Liver (tissue), 9 donors: ENCODE data around the gene GPC2. TPM values are rescaled to one million over a fixed set of nuclear protein-coding genes. Genes with fewer than 3 reads are reported as not detected.

Experiments
- DNase-seq: peaks from one replicate; pipeline ENCODE4 v3.0.0-alpha.2; 2017; ENCODE audit warnings: low spot score
- H3K27ac ChIP-seq, 2 donors: one replicate each; pipeline ENCODE4 v1.7.0; 2013; ENCODE audit warnings: inconsistent platforms in 2 of 2, low read length in 2 of 2, control low read depth in 1 of 2, low read depth in 1 of 2, mild to moderate bottlenecking in 1 of 2
- H3K27me3 ChIP-seq, 4 donors: one replicate each; pipeline versions ENCODE4 v1.6.1 to v1.7.0; 2013; ENCODE audit warnings: low read length in 3 of 4, inconsistent platforms in 1 of 4, mild to moderate bottlenecking in 1 of 4, moderate library complexity in 1 of 4; ENCODE audit not compliant: control insufficient read depth in 4 of 4, insufficient read depth in 4 of 4
- H3K36me3 ChIP-seq, 4 donors: one replicate each; pipeline versions ENCODE4 v1.6.1 to v1.7.0; 2013; ENCODE audit warnings: low read length in 3 of 4, mild to moderate bottlenecking in 3 of 4, low read depth in 1 of 4, moderate library complexity in 1 of 4; ENCODE audit not compliant: control insufficient read depth in 4 of 4, insufficient read depth in 3 of 4
- H3K4me1 ChIP-seq, 4 donors: one replicate each; pipeline versions ENCODE4 v1.6.1 to v1.7.0; 2013; ENCODE audit warnings: low read length in 3 of 4, mild to moderate bottlenecking in 3 of 4, moderate library complexity in 1 of 4; ENCODE audit not compliant: control insufficient read depth in 4 of 4, insufficient read depth in 4 of 4
- H3K4me3 ChIP-seq, 3 donors: one replicate each; pipeline versions ENCODE4 v1.6.1 to v1.7.0; 2013; ENCODE audit warnings: low read length in 3 of 3, control low read depth in 1 of 3, low read depth in 1 of 3, mild to moderate bottlenecking in 1 of 3
- H3K9ac ChIP-seq, 2 donors: one replicate each; pipeline ENCODE4 v1.7.0; 2013; ENCODE audit warnings: low read length in 2 of 2, mild to moderate bottlenecking in 2 of 2, moderate library complexity in 2 of 2, control low read depth in 1 of 2, low read depth in 1 of 2
- H3K9me3 ChIP-seq, 4 donors: one replicate each; pipeline versions ENCODE4 v1.6.1 to v1.7.0; 2013; ENCODE audit warnings: low read length in 3 of 4; ENCODE audit not compliant: control insufficient read depth in 4 of 4
- ATF3 ChIP-seq: IDR thresholded peaks from 2 replicates; pipeline ENCODE4 v1.6.1; 2016; ENCODE audit warnings: antibody characterized with exemption
- CTCF ChIP-seq: fragments of 150-350 bp; IDR thresholded peaks from 2 replicates; pipeline ENCODE4 v1.5.1; 2017; ENCODE audit warnings: improper control_type of control experiment, low read depth, low read length; ENCODE audit not compliant: missing input control
- EGR1 ChIP-seq, 2 donors: IDR thresholded peaks; 2 replicates each; pipeline ENCODE4 v1.6.1; 2016 to 2018; ENCODE audit warnings: antibody characterized with exemption in 2 of 2, low read depth in 2 of 2
- FOXA1 ChIP-seq: IDR thresholded peaks from 2 replicates; pipeline ENCODE4 v1.6.1; 2016; ENCODE audit warnings: antibody characterized with exemption
- FOXA2 ChIP-seq: IDR thresholded peaks from 2 replicates; pipeline ENCODE4 v1.6.1; 2016; ENCODE audit warnings: antibody characterized with exemption
- GABPA ChIP-seq, 2 donors: IDR thresholded peaks in 1 of 2; conservative IDR thresholded peaks in 1 of 2; 2 replicates each; pipeline ENCODE4 v1.6.1; 2016; ENCODE audit warnings: antibody characterized with exemption in 2 of 2, mild to moderate bottlenecking in 1 of 2, moderate library complexity in 1 of 2
- HNF4A ChIP-seq, 2 donors: conservative IDR thresholded peaks; 2 replicates each; pipeline ENCODE4 v1.6.1; 2016; ENCODE audit warnings: antibody characterized with exemption in 2 of 2, mild to moderate bottlenecking in 2 of 2
- HNF4G ChIP-seq: IDR thresholded peaks from 2 replicates; pipeline ENCODE4 v1.6.1; 2016; ENCODE audit warnings: antibody characterized with exemption
- JUND ChIP-seq, 2 donors: IDR thresholded peaks; 2 replicates each; pipeline ENCODE4 v1.6.1; 2016; ENCODE audit warnings: antibody characterized with exemption in 2 of 2
- NR2F2 ChIP-seq: IDR thresholded peaks from 2 replicates; pipeline ENCODE4 v1.6.1; 2016; ENCODE audit warnings: antibody characterized with exemption
- RAD21 ChIP-seq, 2 donors: IDR thresholded peaks; 2 replicates each; pipeline ENCODE4 v1.6.1; 2016; ENCODE audit warnings: antibody characterized with exemption in 2 of 2, mild to moderate bottlenecking in 2 of 2
- RXRA ChIP-seq, 2 donors: IDR thresholded peaks; 2 replicates each; pipeline ENCODE4 v1.6.1; 2017 to 2018; ENCODE audit warnings: antibody characterized with exemption in 2 of 2, mild to moderate bottlenecking in 1 of 2
- SP1 ChIP-seq: IDR thresholded peaks from 2 replicates; pipeline ENCODE4 v1.6.1; 2018; ENCODE audit warnings: antibody characterized with exemption, mild to moderate bottlenecking
- TAF1 ChIP-seq: conservative IDR thresholded peaks from 2 replicates; pipeline ENCODE4 v1.6.1; 2016; ENCODE audit warnings: antibody characterized with exemption, mild to moderate bottlenecking
- YY1 ChIP-seq: IDR thresholded peaks from 2 replicates; pipeline ENCODE4 v1.6.1; 2016; ENCODE audit warnings: antibody characterized with exemption, mild to moderate bottlenecking
- ZBTB33 ChIP-seq: IDR thresholded peaks from 2 replicates; pipeline ENCODE4 v1.6.1; 2016; ENCODE audit warnings: antibody characterized with exemption
- WGBS: extraction: QIAGEN DNeasy Blood & Tissue Kit; methylation state at CpG from one replicate; pipeline ENCODE4 v1.1.7; 2013; 5-methylcytosine and 5-hydroxymethylcytosine counted together
- polyA plus RNA-seq, 2 donors: library from polyadenylated mRNA; stranded (reverse) in 1 of 2; unstranded in 1 of 2; fragments of 200-250 nt in 1 of 2; fragments of >200 nt in 1 of 2; fragmentation: Nextera tagmentation in 1 of 2; extraction: Ambion mirVana in 1 of 2; gene quantifications; one replicate each; pipeline versions ENCODE4 v1.2.1 to v1.2.3, GENCODE V29; 2013 to 2015
- total RNA-seq, 2 donors: library from RNA; depleted of rRNA; stranded (reverse); fragments of >200 nt; gene quantifications; one replicate each; pipeline ENCODE4 v1.2.3, GENCODE V29; 2014
- TF ChIP-seq, protein P1 (sequence below): IDR thresholded peaks from 2 replicates; pipeline ENCODE4 v1.6.1; 2016; ENCODE audit warnings: antibody characterized with exemption
- TF ChIP-seq, protein P2 (sequence below): IDR thresholded peaks from 2 replicates; pipeline ENCODE4 v1.6.1; 2016; ENCODE audit warnings: antibody characterized with exemption, mild to moderate bottlenecking
- donor health status: healthy.
- donor health status: healthy.
- donor health status: healthy.
- donor health status: healthy.
- donor health status: healthy.

The GPC2 gene
- total and polyA plus RNA-seq, 4 donors = 0.14 to 0.79 (median 0.33) TPM; not detected in 1

DNA sequence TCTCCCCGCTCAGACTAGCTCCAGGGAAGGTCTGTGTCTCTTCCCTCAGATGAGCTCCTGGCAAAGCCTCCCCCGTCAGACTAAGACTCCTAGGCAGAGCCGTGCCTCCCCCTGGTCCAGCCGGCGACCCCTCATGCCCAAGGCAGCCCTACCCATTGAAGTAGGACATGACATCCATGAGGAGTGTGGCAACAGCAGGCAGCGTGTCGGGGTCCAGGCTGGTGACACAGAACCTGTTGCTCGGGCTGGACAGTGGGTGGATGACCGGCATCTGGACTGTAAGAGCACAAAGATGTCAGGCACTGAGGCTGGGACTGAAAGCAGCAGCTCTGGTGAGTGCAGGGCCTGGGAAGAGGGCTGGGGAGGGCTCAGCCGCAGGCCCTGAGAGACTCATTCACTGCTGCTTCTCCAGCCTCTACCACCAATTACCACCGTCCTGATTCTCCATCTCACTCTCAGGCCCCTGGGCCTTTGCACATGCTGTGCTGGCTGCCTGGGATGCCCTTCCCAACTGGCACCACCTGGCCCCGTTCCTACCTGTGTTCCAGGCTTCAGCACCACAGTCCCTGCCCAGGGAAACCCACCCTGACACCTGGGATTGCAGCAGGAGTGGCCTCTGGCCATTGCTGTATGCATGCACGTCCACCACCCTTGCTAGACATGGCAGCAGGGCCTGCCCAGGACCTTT is 45.4 kb upstream of the GPC2 start:
- H3K27ac ChIP-seq = no peak overlapping the region
- no peak overlapping the region for H3K9ac ChIP-seq
- H3K36me3 ChIP-seq = peaks cover 0 to 2% (median 0%) of the 10 kb centered on the region in 4 donors
- 95% methylated on average over 13 of the region's 13 CpGs for WGBS
- DNase-seq = no peak
- no peak overlapping the region for H3K4me3 ChIP-seq
- no peaks in the 10 kb centered on the region for H3K27me3 ChIP-seq
- H3K4me1 ChIP-seq = peaks cover 0 to 1% (median under 1%) of the 10 kb centered on the region in 4 donors
- no peaks in the 10 kb centered on the region for H3K9me3 ChIP-seq
- TF ChIP-seq RAD21 (IDR thresholded peaks at IDR 0.05) = no peak
- TF ChIP-seq ATF3 = no peak
- no peak for TF ChIP-seq GABPA (IDR thresholded peaks at IDR 0.05 in 1 of 2, conservative IDR thresholded peaks at IDR 0.05 in 1 of 2)
- TF ChIP-seq JUND (IDR thresholded peaks at IDR 0.05) = no peak
- TF ChIP-seq TAF1 = no peak
- no peak for TF ChIP-seq YY1
- TF ChIP-seq SP1 = no peak
- no peak for TF ChIP-seq NR2F2

- no peaks in the 10 kb centered on the region for H3K27me3 ChIP-seq
- peak overlapping the region; percentile 33 to 77 for H3K27ac ChIP-seq
- H3K9ac ChIP-seq = peak overlapping the region in 1 of 2 donors; percentile 36
- no peaks in the 10 kb centered on the region for H3K9me3 ChIP-seq
- no peak for DNase-seq
- H3K4me3 ChIP-seq = no peak overlapping the region
- H3K36me3 ChIP-seq = peaks cover 0 to 2% (median 0%) of the 10 kb centered on the region in 4 donors
- TF ChIP-seq EGR1 (IDR thresholded peaks at IDR 0.05; ENCODE audit: low read depth in 2 of 2) (no peak), RXRA (IDR thresholded peaks at IDR 0.05) (no peak), FOXA1 (no peak), TAF1 (no peak), RAD21 (IDR thresholded peaks at IDR 0.05) (no peak), SP1 (no peak), JUND (IDR thresholded peaks at IDR 0.05) (no peak), NR2F2 (no peak), YY1 (no peak), ZBTB33 (no peak), HNF4A (conservative IDR thresholded peaks at IDR 0.05) (no peak), HNF4G (no peak), CTCF (no peak), FOXA2 (no peak)
- TF ChIP-seq, protein P1, sequence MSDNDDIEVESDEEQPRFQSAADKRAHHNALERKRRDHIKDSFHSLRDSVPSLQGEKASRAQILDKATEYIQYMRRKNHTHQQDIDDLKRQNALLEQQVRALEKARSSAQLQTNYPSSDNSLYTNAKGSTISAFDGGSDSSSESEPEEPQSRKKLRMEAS = no peak
- TF ChIP-seq, protein P2, sequence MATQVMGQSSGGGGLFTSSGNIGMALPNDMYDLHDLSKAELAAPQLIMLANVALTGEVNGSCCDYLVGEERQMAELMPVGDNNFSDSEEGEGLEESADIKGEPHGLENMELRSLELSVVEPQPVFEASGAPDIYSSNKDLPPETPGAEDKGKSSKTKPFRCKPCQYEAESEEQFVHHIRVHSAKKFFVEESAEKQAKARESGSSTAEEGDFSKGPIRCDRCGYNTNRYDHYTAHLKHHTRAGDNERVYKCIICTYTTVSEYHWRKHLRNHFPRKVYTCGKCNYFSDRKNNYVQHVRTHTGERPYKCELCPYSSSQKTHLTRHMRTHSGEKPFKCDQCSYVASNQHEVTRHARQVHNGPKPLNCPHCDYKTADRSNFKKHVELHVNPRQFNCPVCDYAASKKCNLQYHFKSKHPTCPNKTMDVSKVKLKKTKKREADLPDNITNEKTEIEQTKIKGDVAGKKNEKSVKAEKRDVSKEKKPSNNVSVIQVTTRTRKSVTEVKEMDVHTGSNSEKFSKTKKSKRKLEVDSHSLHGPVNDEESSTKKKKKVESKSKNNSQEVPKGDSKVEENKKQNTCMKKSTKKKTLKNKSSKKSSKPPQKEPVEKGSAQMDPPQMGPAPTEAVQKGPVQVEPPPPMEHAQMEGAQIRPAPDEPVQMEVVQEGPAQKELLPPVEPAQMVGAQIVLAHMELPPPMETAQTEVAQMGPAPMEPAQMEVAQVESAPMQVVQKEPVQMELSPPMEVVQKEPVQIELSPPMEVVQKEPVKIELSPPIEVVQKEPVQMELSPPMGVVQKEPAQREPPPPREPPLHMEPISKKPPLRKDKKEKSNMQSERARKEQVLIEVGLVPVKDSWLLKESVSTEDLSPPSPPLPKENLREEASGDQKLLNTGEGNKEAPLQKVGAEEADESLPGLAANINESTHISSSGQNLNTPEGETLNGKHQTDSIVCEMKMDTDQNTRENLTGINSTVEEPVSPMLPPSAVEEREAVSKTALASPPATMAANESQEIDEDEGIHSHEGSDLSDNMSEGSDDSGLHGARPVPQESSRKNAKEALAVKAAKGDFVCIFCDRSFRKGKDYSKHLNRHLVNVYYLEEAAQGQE = no peak
- peaks cover 0 to 6% (median 1%) of the 10 kb centered on the region in 4 donors for H3K4me1 ChIP-seq
- WGBS = 90% methylated on average over 14 of the region's 14 CpGs
These were observed 44.7 kb upstream of the GPC2 start for GRCh38 chr7:100221767-100222444.
